Gastroesophageal sphincter (tissue), 3 donors: Measurements from ENCODE around the gene STOX2.

Experiments
- CTCF ChIP-seq, 4 experiments: fragments of 200-600 bp in 2 of 4; fragments of 450-650 bp in 2 of 4; sonication (generic) in 1 of 4; IDR thresholded peaks; one replicate each; pipeline ENCODE4 v1.5.1; 2017 to 2019; ENCODE audit warnings: antibody characterized with exemption in 4 of 4, mild to moderate bottlenecking in 2 of 4, moderate library complexity in 2 of 4
- POLR2AphosphoS5 ChIP-seq: sonication (generic); formaldehyde crosslinking; IDR thresholded peaks from one replicate; pipeline ENCODE4 v1.6.1; 2017; ENCODE audit warnings: antibody characterized with exemption

- TF ChIP-seq CTCF (IDR thresholded peaks at IDR 0.05) (no peak), POLR2AphosphoS5 (no peak)
Observed at GRCh38 chr4:183977707-183978106, 72.6 kb downstream of the STOX2 start.
